A549 treated with CORT108297 at 1 μM for 4 hours (cell line): ENCODE measurements around the gene NCOR1. TPM values are rescaled to one million over a fixed set of nuclear protein-coding genes. Genes with fewer than 3 reads are reported as not detected.

Experiments
- total RNA-seq: library from RNA; stranded (reverse); fragments of 200-300 nt; extraction: Qiagen RNA extraction; gene quantifications from 5 replicates; pipeline ENCODE4 v1.2.3, GENCODE V29; 2022

NCOR1 gene
- 62.1 to 91.9 TPM (median 69.1 TPM) in 5 replicates for total RNA-seq

DNA sequence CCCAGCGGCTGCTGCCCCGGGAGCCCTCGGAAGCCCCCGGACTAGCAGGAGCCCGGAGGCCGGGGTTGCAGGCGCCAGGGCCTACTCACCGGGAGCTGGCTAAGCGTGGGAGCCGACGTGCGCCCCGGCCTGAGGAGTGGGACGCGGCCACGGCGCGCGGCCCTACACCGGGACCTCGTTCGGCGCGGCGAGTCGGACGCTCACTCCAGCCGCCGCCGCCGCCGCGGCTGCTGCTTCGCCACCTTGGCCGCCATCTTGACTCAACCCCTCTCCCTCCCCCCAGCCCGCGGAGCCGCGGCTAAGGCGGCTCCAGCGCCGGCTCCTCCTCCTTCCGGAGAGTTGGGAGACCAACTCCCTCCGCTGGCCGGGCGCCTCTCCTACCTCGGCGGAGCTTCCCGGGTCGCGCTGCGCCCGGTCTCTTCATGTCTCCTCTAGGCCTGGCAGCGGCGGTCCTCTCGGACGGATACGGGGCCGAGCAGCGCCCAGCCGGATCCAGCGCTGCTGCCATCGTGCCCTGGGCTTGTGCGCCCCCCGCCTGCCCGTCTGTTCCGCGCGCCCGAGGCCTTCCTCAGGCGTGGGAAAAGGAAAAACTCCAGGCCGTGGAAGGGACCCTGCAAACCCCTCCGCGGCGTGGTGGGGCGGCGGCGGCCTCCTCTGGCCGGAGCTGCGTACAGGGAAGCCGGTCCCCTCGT, at the start of gene NCOR1:
TSS of gene NCOR1 (minus strand) at position 262 of the 692 bp plus-strand sequence. CDS start 20,965 bp downstream, outside the sequence.

DNA sequence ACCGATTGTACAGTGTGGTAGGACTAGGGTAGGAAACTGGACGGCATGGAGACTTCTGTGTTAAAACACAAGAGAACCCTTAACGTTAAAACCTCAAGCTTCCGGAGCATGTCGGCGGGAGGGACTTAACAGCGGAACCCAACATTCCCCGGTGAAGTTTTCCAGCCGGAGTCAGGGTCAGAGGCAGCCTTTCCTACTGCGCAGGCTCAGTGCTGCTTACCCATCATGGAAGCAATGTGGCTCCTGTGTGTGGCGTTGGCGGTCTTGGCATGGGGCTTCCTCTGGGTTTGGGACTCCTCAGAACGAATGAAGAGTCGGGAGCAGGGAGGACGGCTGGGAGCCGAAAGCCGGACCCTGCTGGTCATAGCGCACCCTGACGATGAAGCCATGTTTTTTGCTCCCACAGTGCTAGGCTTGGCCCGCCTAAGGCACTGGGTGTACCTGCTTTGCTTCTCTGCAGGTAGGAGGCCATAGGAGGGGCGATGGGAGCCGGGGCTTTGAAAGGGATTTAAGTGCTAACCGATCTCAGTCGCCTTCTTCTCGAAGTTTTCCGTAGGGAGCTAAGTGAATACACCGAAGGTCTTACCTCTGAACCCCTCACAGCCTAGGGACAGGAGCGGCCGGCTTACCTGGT, 1.8 kb upstream of the NCOR1 start, which contains the start of gene PIGL:
TSS of gene PIGL (plus strand) at position 209 of the 634 bp plus-strand sequence. CDS start at position 226, 17 bp downstream.

DNA sequence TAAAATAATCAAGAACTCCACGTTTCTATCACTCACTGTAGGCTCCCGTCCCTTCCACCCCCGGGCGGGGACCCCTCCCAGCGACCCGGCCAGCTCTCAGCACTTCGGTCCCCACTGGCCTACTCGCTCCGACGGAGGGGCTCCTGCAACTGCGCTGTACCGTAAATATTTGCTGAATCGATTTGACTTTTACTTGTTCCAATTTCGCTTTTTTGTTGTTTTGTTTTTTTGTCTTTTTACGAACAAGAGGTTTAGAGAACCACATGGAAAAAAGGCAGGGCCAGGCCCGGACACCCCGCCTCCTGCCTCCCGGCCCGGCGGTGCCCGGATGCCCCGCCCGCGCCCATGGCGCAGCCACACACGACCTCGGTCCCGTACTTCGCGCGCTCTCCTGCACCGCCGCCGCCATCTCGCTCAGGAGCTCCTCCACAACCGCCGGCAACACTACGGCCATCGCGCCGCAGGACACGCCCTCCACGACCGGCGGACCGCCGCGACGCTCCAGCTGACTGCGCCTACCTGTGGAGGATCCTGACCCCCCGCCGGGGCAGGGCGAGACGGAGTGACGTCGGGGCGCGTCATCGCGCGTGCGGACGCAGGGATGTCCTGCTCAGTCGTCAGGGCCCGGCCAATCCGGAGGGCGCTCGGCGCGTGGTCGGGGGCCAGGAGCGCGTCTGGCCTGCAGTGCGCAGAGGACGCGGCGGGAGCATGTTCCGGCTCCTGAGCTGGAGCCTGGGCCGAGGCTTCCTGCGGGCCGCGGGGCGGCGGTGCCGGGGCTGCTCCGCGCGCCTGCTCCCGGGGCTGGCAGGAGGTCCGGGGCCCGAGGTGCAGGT, 216.0 kb downstream of the NCOR1 start, which contains the start of the genes TTC19 and ZSWIM7:
TSS of gene TTC19 (plus strand) at position 684 of the 833 bp plus-strand sequence. CDS start at position 709, 25 bp downstream.
TSS of gene ZSWIM7 (minus strand) at position 564 of the 833 bp plus-strand sequence. CDS start at position 454, 110 bp downstream.

Other genes starting within 250 kb of the NCOR1 start
- 44.0 to 51.3 TPM (median 46.3 TPM) in 5 replicates for gene ZSWIM7, start 215.8 kb downstream of the NCOR1 start, total RNA-seq
- 45.0 to 49.3 TPM (median 48.0 TPM) in 5 replicates for gene TTC19, start 215.7 kb downstream of the NCOR1 start, total RNA-seq
- 16.1 to 20.8 TPM (median 16.7 TPM) in 5 replicates for gene PIGL, start 1.7 kb upstream of the NCOR1 start, total RNA-seq
- gene CENPV, start 137.9 kb upstream of the NCOR1 start, total RNA-seq: 128 to 175 TPM (median 165 TPM) in 5 replicates
- gene UBB, start 165.6 kb upstream of the NCOR1 start, total RNA-seq: 2,206 to 2,663 TPM (median 2,279 TPM) in 5 replicates
- gene TRPV2, start 200.0 kb upstream of the NCOR1 start, total RNA-seq: 0.39 to 1.0 TPM (median 0.61 TPM) in 5 replicates